Fibroblast of the conjunctiva (primary cell): ENCODE measurements around the gene APBB1.
A peak's percentile ranks its signal among the peaks of the same experiment; 100 is the strongest.

Source experiments
- DNase-seq: peaks from one replicate; pipeline ENCODE4 v3.0.0-alpha.2; 2010; ENCODE audit warnings: low read depth

The APBB1 gene

GRCh38 chr11:6419009-6419631 is at the start of gene APBB1:
TSS of gene APBB1 (minus strand) at chr11:6419094. CDS start at chr11:6411347, 7,747 bp downstream.
- DNase-seq = no peak

DNA sequence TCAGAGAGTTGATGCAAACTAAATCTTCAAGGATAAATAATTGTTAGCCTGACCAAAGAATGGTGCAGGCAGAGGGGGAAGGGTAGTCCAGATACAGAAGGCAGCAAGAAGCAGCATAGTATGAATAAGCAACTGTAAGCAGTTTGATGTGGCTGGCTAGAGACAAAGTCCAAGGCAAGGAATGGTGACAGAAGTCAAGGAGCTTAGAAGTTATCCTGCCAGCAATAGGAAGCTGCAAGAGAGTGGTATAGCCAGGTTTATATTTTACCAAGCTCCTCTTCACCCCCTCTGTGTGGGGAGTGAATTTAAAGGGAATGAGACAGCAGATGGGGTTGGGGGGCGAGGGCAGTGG is 40.2 kb upstream of the APBB1 start:
- DNase-seq = no peak

DNA sequence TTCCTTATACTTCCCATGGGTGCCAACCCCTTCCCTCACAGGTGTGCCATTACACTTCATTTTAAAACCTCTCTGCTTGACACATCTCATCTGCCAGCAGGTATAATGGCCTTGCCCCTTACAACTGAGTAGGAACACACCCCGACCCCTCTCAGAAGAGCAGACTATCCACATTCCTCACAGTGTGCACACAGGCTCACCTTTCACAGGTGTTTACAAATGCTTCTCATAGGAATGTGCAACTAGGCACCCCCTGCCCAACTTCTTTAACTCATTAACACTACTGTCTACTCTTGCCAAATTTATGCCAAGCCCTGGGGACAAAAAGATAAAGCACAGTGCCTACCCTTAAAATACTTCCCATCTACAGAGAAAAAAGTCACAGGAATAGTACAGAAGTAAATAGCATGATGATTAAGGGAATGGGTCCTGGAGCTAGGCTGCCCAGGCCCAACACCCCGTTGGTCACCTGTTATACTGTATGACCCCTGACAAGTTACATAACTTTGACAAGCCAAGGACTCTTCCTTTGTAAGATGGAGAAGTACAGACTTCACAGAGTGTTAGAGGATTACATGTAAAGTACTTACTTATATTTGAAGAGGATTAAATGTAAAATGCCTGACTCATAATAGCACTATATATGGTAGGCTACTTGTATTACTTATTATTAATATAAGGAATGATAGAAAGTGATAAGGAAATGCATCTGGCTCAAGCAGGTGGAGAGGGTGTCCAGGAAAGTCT is 39.6 kb upstream of the APBB1 start:
- DNase-seq = no peak

DNA sequence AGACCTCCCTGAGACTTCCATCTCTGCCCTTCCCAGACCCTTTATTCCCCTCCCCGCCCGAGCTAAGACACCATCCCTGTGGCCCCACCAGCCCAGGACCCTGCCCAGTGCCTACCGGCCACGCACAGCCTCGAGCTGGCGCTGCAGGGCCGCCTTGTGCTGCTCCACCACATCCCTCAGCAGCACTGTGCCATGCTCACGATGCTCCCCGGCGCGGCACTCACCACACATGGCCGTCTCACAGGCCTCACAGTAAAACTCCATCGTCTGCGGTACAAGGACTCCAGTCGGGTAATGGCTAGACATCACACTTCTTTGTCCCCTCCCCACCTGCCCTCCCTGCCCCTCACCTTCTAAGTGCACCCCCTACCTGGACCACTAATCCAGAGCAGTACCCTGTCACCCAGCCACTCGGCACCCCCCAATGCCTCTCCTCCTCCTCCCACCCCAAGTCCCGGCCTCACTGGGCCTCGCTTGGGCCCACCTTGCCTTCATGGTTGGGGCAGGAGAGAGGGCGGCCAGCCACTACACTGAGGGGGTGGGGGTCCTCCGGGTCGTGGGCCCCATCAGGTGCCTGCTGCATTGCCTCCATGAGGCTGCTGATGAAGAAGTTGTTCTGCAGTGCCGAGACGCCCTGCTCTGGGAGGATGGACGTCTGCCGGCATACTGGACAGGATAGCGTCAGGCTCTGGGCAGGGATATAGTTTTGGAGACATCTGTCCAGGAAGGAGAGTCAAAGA is 38.9 kb upstream of the APBB1 start:
- no peak for DNase-seq

DNA sequence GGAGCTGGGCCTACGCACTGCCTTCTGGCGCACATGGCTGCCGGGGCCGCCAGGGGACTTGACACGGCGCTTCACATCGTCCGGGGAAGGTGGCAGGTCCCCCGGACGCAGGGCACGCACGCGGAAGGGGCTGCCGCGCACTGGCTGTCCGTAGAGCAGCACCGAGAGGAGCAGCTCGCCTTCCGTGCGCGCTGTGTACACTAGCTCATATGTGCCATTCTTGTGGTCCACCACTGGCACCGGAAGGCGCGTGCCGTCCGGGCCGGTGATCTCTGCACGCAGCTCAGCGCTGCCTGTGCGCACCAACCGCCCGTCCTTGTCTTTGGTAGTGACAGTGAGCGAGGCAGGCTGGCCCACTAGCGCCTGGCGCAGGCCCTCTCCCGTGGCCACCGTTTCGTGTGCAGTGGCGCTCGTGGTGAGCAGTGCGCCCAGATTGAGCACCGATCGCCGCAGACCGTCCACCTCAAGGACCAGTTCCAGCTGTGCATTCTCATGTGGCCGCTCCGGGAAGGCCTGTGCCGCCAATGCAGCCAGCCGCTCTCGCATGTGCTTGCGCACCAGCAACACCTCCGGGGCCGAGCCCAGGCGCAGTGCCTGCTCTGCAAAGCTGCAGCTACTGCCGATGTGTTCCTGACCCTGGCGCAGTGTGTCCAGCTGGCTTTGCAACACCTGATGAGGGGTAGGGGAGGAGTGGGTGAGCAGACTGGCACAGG is 37.6 kb upstream of the APBB1 start:
- DNase-seq = no peak

- no peak for DNase-seq
Measured at GRCh38 chr11:6455070-6455469, 36.2 kb upstream of the APBB1 start.

- no peak for DNase-seq
Measured at GRCh38 chr11:6453152-6453551, 34.3 kb upstream of the APBB1 start.

- DNase-seq = no peak
Measured at GRCh38 chr11:6452219-6452618, 33.3 kb upstream of the APBB1 start.

GRCh38 chr11:6448574-6448973 is 29.7 kb upstream of the APBB1 start:
- DNase-seq = no peak

GRCh38 chr11:6443269-6444003 is 24.5 kb upstream of the APBB1 start:
- no peak for DNase-seq

DNA sequence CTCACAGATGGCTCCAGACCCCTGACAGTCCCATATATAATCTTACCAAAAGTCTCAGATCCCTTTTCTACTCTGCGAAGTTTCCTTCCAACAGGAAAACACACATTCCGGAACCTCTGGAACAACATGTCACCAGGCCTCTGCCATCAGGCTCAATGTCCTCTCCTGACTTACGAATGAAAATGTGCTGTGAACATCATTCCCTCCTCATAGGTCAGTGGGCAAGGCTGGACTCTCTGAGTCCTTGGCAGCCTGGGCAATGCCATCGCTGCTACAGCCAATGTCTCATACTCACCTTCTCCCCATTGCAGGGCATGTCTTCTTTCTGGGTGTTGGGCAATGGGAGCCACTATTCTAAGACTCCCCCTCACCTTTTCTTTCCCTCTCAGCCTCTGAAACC is 23.5 kb upstream of the APBB1 start:
- no peak for DNase-seq

- DNase-seq = no peak
Measured at GRCh38 chr11:6440906-6441358, 22.0 kb upstream of the APBB1 start, which contains the start of gene HPX. TSS of gene HPX (minus strand) at chr11:6440987. CDS start at chr11:6440963, 24 bp downstream.

- DNase-seq = peak; percentile 38
Measured at GRCh38 chr11:6438979-6439571, 20.2 kb upstream of the APBB1 start.

DNA sequence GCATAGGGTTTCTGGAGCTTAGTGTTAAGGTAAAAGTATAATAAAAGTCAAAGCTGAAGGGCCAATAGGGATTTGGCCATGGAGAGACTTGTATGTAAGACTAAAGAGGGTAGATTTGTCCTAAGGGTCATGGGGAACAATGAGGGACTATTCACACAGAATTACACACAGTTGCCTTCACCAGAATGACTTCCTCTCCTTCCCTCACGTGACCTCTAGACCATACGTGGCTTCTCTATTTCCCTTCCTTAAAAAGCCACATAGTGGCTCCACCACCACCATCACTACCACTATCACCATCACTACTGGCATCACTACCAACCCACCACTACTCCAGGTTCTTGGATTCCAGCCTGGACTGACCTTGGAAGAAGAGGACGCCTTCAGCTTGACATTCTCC is 19.1 kb upstream of the APBB1 start:
- DNase-seq = no peak

- DNase-seq = no peak
Measured at GRCh38 chr11:6437423-6437822, 18.5 kb upstream of the APBB1 start.

GRCh38 chr11:6433998-6434660 is 15.2 kb upstream of the APBB1 start:
- DNase-seq = no peak

- peak; percentile 46 for DNase-seq
Measured at GRCh38 chr11:6431861-6432260, 13.0 kb upstream of the APBB1 start.

DNA sequence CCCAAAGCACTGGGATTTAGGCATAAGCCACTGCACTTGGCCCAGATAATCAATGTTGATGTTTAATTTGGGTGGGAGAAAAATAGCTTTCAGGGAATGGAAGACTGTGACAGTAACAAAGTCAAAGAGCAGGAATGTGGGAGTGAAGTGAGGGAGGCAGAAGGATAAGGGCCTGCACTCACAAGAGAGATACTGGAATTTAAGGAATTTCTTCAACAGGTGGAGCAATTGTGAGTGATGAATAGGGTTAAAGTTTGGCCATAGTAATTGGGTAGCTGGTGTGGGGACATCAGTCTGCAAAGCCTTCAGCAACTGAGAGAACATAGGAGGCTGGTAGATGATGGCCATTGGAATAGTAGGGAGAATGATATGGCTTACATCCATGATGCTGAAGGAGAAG is 8.6 kb upstream of the APBB1 start:
- DNase-seq = no peak

DNA sequence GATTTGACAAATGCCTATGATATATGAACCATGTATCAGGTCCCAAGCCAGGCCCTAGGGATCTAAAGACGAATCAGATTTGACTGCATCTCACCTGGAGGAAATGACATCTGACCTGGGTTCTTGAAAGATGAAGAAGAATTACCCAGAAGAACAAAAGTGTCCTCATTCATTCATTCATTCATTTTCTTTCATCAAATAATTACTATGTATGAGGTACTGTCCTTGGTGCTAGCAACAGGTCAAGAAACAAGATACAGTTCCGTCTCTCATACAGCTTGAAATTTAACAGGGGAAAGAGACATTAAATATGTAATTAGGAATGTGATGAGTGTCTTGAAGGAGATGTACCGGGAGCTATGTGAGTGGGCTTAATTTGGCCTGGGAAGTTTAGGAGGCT is 1.8 kb upstream of the APBB1 start:
- DNase-seq = no peak

- no peak for DNase-seq
Measured at GRCh38 chr11:6418557-6419008, 311 bp downstream of the APBB1 start.
